HepG2 (cell line): Measurements from ENCODE around the gene MLLT11. TPM values are rescaled to one million over a fixed set of nuclear protein-coding genes. Genes with fewer than 3 reads are reported as not detected.

Experiments used
- GTF2F1 ChIP-seq: fragments of 150-350 bp; IDR thresholded peaks from 2 replicates; pipeline ENCODE4 v1.6.1; 2014; ENCODE audit warnings: low read length
- MLLT10 ChIP-seq: sonication (generic); formaldehyde crosslinking; IDR thresholded peaks from 2 replicates; pipeline ENCODE4 v1.4.0; 2020; ENCODE audit warnings: missing genetic modification reagents
- NFYC ChIP-seq: IDR thresholded peaks from 2 replicates; pipeline ENCODE4 v1.6.1; 2016; ENCODE audit warnings: missing genetic modification reagents, missing compliant biosample characterization
- ZNF253 ChIP-seq: sonication (generic); formaldehyde crosslinking; IDR thresholded peaks from 2 replicates; pipeline ENCODE4 v1.8.0; 2022; ENCODE audit warnings: mild to moderate bottlenecking, missing genetic modification reagents, borderline replicate concordance
- ZNF333 ChIP-seq: sonication (generic); formaldehyde crosslinking; IDR thresholded peaks from 2 replicates; pipeline ENCODE4 v1.4.0; 2020; ENCODE audit warnings: mild to moderate bottlenecking, missing genetic modification reagents, borderline replicate concordance
- ZNF354B ChIP-seq: sonication (generic); formaldehyde crosslinking; IDR thresholded peaks from 2 replicates; pipeline ENCODE4 v1.8.0; 2022; ENCODE audit warnings: mild to moderate bottlenecking, missing genetic modification reagents
- ZNF562 ChIP-seq: sonication (generic); formaldehyde crosslinking; IDR thresholded peaks from 2 replicates; pipeline ENCODE4 v1.8.0; 2022; ENCODE audit warnings: missing genetic modification reagents, borderline replicate concordance
- ZNF780A ChIP-seq: sonication (generic); formaldehyde crosslinking; IDR thresholded peaks from 2 replicates; pipeline ENCODE4 v1.8.0; 2022; ENCODE audit warnings: mild to moderate bottlenecking, missing genetic modification reagents, moderate library complexity
- ZNF781 ChIP-seq: sonication (generic); formaldehyde crosslinking; IDR thresholded peaks from 2 replicates; pipeline ENCODE4 v1.5.1; 2020; ENCODE audit warnings: borderline replicate concordance, mild to moderate bottlenecking, missing genetic modification reagents; ENCODE audit errors: not compliant biosample characterization
- polyA plus RNA-seq, 8 experiments: library from polyadenylated mRNA; depleted of rRNA in 3 of 8; stranded (reverse) in 7 of 8; unstranded in 1 of 8; fragments of >200 nt; fragmentation: Illumina TruSeq in 4 of 8; extraction: Trizol in 4 of 8; gene quantifications; 2 replicates each; pipeline versions ENCODE4 v1.2.1 to v1.2.3, GENCODE V29; 2011 to 2016; ENCODE audit warnings: low read depth in 4 of 8, missing spikeins in 1 of 8, mixed read lengths in 1 of 8; ENCODE audit not compliant: insufficient read depth in 1 of 8
- total RNA-seq, 5 experiments: library from RNA; depleted of rRNA; stranded (reverse); fragments of >200 nt; fragmentation: Illumina TruSeq; extraction: Trizol; gene quantifications; 2 replicates each; pipeline ENCODE4 v1.2.3, GENCODE V29; 2016; ENCODE audit warnings: low read depth in 1 of 5
- TF ChIP-seq, protein P1 (sequence below): sonication (generic); formaldehyde crosslinking; IDR thresholded peaks from 2 replicates; pipeline ENCODE4 v1.4.0; 2020; ENCODE audit warnings: mild to moderate bottlenecking, missing genetic modification reagents, borderline replicate concordance
- TF ChIP-seq, protein P2 (sequence below): sonication (generic); formaldehyde crosslinking; IDR thresholded peaks from 2 replicates; pipeline ENCODE4; 2020; ENCODE audit warnings: missing genetic modification reagents, mild to moderate bottlenecking, borderline replicate concordance
- TF ChIP-seq, protein P3 (sequence below): sonication (generic); formaldehyde crosslinking; IDR thresholded peaks from 2 replicates; pipeline ENCODE4 v1.5.0; 2020; ENCODE audit warnings: missing genetic modification reagents
- TF ChIP-seq, protein P4 (sequence below): sonication (generic); formaldehyde crosslinking; IDR thresholded peaks from 2 replicates; pipeline ENCODE4 v1.4.0; 2020; ENCODE audit warnings: missing genetic modification reagents, borderline replicate concordance
- TF ChIP-seq, protein P5 (sequence below): IDR thresholded peaks from 2 replicates; pipeline ENCODE4 v1.4.0; 2020; ENCODE audit warnings: mild to moderate bottlenecking, missing genetic modification reagents

MLLT11 gene
- total and polyA plus RNA-seq, 2 of the 13 experiments (the other 11 are each of a cell fraction or from before 2014, with no cell fraction given) = 0.21 to 0.22 TPM

DNA sequence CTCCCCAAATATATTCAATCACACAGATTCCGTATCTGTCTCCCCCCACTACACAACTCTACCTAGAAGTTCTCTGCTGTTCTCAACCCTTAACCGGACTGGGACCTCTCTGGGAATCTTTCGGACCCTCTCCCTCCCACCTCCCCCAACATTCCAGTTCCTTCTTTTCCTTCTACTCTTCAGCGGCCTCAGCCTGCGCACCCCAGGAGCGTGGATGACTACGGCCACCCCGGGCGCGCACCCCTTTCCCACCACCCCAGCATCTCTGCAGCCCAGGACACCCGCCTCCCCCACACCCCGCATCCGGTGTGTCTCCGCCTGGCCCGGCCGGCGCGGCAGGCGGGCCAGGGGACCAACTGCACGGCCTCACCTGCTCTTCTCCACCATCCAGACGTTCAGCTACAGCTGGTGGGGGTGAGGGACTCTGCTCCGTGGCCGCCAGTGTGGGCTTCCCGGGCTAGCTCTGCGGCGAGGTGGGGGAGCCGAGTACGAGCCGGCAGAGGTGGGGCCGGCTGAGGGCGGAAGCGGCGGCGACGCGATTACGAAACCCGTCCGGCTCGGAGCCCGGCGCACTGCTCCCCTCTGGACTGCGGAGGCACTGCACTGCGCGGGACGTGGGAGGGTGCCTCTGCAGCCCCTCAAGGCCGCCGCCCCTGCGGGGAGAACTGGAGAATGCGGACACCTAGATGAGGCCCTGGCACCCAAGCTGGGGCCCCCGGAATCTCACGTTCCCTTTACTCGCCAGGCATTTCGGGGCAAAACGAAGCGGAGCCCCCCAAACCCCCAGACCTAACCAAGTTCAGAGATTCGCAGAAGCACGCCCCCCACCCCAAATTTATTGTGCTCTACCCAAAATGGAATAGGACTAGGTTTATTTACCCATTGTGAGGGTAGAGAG is 839 bp upstream of the MLLT11 start, which contains the start of gene CDC42SE1 (continued):
- TF ChIP-seq, protein P1, sequence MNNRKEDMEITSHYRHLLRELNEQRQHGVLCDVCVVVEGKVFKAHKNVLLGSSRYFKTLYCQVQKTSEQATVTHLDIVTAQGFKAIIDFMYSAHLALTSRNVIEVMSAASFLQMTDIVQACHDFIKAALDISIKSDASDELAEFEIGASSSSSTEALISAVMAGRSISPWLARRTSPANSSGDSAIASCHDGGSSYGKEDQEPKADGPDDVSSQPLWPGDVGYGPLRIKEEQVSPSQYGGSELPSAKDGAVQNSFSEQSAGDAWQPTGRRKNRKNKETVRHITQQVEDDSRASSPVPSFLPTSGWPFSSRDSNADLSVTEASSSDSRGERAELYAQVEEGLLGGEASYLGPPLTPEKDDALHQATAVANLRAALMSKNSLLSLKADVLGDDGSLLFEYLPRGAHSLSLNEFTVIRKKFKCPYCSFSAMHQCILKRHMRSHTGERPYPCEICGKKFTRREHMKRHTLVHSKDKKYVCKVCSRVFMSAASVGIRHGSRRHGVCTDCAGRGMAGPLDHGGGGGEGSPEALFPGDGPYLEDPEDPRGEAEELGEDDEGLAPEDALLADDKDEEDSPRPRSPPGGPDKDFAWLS (CRISPR knock-in tag) = no peak
- no peak for TF ChIP-seq NFYC (CRISPR knock-in tag)
- TF ChIP-seq, protein P2, sequence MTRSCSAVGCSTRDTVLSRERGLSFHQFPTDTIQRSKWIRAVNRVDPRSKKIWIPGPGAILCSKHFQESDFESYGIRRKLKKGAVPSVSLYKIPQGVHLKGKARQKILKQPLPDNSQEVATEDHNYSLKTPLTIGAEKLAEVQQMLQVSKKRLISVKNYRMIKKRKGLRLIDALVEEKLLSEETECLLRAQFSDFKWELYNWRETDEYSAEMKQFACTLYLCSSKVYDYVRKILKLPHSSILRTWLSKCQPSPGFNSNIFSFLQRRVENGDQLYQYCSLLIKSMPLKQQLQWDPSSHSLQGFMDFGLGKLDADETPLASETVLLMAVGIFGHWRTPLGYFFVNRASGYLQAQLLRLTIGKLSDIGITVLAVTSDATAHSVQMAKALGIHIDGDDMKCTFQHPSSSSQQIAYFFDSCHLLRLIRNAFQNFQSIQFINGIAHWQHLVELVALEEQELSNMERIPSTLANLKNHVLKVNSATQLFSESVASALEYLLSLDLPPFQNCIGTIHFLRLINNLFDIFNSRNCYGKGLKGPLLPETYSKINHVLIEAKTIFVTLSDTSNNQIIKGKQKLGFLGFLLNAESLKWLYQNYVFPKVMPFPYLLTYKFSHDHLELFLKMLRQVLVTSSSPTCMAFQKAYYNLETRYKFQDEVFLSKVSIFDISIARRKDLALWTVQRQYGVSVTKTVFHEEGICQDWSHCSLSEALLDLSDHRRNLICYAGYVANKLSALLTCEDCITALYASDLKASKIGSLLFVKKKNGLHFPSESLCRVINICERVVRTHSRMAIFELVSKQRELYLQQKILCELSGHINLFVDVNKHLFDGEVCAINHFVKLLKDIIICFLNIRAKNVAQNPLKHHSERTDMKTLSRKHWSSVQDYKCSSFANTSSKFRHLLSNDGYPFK (CRISPR knock-in tag) = peak; percentile 74
- TF ChIP-seq ZNF253 (CRISPR knock-in tag) = no peak
- TF ChIP-seq MLLT10 (CRISPR knock-in tag) = no peak
- no peak for TF ChIP-seq ZNF562 (CRISPR knock-in tag)
- no peak for TF ChIP-seq ZNF780A (CRISPR knock-in tag)
- TF ChIP-seq ZNF781 (CRISPR knock-in tag) = peak; percentile 23
- TF ChIP-seq, protein P3, sequence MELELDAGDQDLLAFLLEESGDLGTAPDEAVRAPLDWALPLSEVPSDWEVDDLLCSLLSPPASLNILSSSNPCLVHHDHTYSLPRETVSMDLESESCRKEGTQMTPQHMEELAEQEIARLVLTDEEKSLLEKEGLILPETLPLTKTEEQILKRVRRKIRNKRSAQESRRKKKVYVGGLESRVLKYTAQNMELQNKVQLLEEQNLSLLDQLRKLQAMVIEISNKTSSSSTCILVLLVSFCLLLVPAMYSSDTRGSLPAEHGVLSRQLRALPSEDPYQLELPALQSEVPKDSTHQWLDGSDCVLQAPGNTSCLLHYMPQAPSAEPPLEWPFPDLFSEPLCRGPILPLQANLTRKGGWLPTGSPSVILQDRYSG (CRISPR knock-in tag) = no peak
- TF ChIP-seq, protein P4, sequence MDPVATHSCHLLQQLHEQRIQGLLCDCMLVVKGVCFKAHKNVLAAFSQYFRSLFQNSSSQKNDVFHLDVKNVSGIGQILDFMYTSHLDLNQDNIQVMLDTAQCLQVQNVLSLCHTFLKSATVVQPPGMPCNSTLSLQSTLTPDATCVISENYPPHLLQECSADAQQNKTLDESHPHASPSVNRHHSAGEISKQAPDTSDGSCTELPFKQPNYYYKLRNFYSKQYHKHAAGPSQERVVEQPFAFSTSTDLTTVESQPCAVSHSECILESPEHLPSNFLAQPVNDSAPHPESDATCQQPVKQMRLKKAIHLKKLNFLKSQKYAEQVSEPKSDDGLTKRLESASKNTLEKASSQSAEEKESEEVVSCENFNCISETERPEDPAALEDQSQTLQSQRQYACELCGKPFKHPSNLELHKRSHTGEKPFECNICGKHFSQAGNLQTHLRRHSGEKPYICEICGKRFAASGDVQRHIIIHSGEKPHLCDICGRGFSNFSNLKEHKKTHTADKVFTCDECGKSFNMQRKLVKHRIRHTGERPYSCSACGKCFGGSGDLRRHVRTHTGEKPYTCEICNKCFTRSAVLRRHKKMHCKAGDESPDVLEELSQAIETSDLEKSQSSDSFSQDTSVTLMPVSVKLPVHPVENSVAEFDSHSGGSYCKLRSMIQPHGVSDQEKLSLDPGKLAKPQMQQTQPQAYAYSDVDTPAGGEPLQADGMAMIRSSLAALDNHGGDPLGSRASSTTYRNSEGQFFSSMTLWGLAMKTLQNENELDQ (CRISPR knock-in tag) = no peak
- TF ChIP-seq, protein P5, sequence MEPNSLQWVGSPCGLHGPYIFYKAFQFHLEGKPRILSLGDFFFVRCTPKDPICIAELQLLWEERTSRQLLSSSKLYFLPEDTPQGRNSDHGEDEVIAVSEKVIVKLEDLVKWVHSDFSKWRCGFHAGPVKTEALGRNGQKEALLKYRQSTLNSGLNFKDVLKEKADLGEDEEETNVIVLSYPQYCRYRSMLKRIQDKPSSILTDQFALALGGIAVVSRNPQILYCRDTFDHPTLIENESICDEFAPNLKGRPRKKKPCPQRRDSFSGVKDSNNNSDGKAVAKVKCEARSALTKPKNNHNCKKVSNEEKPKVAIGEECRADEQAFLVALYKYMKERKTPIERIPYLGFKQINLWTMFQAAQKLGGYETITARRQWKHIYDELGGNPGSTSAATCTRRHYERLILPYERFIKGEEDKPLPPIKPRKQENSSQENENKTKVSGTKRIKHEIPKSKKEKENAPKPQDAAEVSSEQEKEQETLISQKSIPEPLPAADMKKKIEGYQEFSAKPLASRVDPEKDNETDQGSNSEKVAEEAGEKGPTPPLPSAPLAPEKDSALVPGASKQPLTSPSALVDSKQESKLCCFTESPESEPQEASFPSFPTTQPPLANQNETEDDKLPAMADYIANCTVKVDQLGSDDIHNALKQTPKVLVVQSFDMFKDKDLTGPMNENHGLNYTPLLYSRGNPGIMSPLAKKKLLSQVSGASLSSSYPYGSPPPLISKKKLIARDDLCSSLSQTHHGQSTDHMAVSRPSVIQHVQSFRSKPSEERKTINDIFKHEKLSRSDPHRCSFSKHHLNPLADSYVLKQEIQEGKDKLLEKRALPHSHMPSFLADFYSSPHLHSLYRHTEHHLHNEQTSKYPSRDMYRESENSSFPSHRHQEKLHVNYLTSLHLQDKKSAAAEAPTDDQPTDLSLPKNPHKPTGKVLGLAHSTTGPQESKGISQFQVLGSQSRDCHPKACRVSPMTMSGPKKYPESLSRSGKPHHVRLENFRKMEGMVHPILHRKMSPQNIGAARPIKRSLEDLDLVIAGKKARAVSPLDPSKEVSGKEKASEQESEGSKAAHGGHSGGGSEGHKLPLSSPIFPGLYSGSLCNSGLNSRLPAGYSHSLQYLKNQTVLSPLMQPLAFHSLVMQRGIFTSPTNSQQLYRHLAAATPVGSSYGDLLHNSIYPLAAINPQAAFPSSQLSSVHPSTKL (CRISPR knock-in tag) = peak; percentile 83
- TF ChIP-seq ZNF333 (CRISPR knock-in tag) = no peak
- no peak for TF ChIP-seq GTF2F1
- TF ChIP-seq ZNF354B (CRISPR knock-in tag) = no peak
